HG02623 (cell line): Measurements from ENCODE around the gene WDR27.

ENCODE experiments used
- ATAC-seq: cut with Tn5 transposase; IDR thresholded peaks from one replicate; pipeline ENCODE4 v1.9.1; 2021; ENCODE audit warnings: moderate library complexity; ENCODE audit not compliant: unreplicated experiment

Gene WDR27

GRCh38 chr6:169701954-169702839, at the start of gene WDR27, which contains the start of gene C6orf120:
TSS of gene WDR27 (minus strand) at chr6:169702029. CDS start at chr6:169689005, 13,024 bp downstream.
TSS of gene C6orf120 (plus strand) at chr6:169702126. CDS start at chr6:169702460, 334 bp downstream.
- ATAC-seq = peak; percentile 94

- ATAC-seq = no peak
Measured at GRCh38 chr6:169746556-169746955, 44.7 kb upstream of the WDR27 start.

DNA sequence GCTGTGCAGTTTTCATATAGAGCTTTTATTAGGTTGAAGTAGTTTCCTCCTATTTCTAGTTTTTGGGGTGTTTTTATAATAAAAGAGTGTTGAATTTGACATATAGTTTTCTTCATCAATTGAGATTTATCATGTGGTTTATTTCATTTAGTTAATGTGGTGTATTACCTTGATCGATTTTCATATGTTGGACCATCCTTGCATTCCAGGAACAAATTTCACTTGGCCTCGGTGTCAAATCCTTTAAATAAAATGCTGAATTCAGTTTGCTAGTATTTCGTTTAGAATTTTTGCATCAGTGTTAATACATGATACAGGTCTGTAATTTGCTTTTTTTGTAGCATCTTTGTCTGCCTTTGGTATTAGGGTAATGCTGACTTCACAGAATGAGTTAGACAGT, 43.6 kb upstream of the WDR27 start:
- no peak for ATAC-seq

GRCh38 chr6:169741344-169741743, 39.5 kb upstream of the WDR27 start:
- ATAC-seq = no peak

DNA sequence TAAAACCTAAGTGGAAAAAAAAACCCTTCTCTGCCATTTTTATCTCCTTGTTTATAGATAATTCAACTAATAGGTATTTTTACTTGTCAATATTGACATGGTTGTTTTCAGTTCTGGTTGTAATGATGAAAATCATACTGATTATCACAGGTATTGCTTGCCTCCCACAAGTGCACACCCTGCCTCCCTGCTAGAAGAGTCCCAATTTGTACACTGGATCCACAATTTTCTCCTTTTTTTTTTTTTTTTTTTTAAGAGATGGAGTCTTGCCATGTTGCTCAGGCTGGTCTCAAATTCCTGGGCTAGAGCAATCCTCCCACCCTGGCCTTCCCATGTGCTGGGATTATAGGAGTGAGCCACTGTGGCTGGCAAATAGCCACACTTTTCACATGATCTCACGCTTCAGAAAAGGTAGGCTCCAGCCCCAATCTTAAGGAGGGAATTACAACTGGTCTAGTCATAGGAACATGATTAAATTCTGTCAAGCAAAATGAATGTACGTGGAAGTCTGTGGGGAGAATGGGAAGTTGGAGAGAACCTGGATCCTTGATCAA, 37.2 kb upstream of the WDR27 start:
- ATAC-seq = no peak

- ATAC-seq = no peak
Measured at GRCh38 chr6:169738204-169738975, 36.6 kb upstream of the WDR27 start.

DNA sequence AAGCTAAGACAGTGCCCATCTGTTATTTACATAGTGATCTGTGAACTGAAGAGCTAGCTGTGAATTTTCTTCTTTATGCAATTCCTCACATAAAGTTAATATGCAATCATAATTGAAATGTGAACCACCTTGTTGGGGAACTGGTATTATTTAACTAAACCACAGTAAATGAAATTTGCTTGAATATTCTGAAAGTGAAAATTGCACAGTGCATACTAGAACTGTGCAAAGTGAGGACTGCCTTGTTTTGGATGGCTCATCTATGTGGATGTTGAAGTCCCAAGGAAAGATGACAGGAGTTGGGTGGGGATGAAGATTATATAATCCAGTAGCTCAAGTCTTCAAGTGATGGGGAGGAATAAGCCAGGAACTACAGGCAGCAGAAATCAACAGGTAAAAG, 28.1 kb upstream of the WDR27 start:
- no peak for ATAC-seq

- no peak for ATAC-seq
Measured at GRCh38 chr6:169726963-169727362, 25.1 kb upstream of the WDR27 start.

- ATAC-seq = no peak
Measured at GRCh38 chr6:169726049-169726400, 24.2 kb upstream of the WDR27 start.

GRCh38 chr6:169725125-169726048, 23.6 kb upstream of the WDR27 start:
- peak; percentile 5 for ATAC-seq

DNA sequence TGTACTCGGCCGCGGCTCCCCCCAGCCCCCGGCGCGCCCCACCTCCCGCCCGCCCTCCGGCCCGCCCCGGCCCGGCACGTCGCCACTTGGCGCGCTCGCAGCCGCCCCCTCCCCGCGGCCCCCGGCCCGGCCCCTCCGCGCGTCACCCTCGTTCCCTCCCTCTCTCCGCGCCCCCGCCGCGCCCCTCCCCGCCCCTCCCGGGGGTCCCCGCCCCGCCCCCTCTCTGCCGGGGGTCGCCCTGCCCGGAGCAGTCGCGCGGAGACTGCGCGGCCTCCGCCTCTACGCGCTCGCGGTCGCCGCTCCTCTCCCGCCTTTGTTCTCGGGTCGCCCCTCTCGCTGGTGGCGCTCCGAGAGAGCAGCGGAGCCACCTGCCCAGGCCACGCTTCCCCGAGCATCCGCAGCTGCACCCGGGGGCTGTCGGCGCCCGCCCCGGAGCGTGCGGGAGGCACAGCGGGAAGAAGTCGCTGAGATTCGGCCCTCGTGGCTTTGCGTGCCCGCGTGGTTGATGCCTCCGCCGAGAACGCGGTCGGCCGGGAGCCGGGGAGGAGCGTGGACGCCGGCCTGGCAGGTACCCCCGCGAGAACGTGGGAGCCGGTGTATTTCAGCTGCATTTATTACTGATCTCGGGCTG, 22.8 kb upstream of the WDR27 start, which contains the start of gene PHF10:
Gene PHF10 (minus strand): TSS at position 7 of the 631 bp plus-strand sequence. CDS start 569 bp downstream, outside the sequence.
- ATAC-seq = peak; percentile 41

- ATAC-seq = peak; percentile 43
Measured at GRCh38 chr6:169723991-169724493, 22.2 kb upstream of the WDR27 start.

DNA sequence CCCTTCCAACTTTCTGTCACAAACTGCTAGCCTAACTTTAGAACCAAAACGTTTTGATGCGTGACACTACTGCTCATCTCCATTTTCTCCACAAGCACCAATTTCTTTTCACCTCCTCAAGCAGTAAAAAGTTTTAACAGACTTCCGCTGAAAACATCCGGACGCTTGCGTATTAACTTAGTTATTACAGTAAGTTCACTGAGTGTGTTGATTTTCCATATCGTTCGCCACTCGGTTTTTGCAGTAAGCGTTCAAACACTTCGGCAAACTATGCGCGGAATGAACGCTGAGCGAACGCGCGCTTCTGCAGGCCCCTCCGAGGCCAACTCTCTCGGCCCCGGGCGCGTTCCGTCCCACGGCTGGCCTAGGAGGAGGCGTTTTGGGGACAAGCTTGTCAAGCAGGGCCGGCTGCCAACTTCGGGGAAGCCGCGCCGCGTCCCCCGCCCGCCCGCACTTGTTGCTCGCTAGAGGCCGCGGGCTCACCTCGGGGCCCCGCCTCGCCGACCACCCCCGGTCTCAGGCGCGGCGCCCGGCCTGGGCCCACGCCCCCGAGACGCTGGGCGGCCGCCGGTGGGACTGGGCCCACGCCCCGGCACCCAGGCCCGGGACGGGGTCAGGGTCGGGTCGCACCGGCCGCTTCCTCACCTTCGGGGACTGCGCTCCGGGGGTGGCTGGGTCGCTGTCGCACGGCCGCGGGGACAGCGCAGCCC, 21.5 kb upstream of the WDR27 start:
- ATAC-seq = peak; percentile 25

DNA sequence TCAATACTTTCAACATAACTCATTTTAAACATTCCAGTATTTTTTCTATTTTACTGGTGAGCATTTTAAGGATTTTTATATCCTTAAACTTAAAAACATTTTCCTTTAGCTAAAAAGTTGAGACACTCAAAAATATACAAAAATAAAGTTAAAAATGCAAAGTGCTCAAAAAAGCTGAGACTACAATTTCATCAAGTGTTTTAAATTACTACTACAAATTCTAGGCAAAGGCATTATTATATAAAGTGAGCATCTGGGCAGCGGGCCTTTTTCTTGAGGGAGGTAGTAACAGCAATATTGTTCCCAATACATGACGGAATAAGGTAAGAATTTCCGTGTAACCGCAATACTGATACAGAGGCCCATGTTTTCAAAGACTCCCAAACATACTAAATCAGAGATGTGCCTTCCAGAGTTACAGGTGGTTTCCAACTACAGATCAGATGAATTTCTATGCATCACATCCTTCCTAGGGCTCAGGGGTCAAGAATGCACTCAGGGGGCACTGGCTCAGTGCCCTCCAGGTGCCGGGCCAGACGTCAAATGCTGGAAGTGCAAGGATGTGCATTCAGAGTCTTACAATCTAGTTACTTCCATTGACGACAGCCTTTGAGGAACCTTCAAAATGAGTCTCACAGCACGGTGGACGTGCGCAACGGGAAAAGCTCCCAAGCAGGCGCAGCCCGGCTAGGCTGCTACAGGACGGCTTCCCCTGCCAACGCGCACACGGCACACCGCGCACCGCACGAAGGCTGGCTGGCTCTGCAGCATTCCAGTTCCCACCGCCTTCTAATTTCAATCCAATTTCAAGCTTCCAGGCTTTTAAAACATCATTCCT, 20.8 kb upstream of the WDR27 start:
- ATAC-seq = no peak

- no peak for ATAC-seq
Measured at GRCh38 chr6:169720207-169720855, 18.5 kb upstream of the WDR27 start.

DNA sequence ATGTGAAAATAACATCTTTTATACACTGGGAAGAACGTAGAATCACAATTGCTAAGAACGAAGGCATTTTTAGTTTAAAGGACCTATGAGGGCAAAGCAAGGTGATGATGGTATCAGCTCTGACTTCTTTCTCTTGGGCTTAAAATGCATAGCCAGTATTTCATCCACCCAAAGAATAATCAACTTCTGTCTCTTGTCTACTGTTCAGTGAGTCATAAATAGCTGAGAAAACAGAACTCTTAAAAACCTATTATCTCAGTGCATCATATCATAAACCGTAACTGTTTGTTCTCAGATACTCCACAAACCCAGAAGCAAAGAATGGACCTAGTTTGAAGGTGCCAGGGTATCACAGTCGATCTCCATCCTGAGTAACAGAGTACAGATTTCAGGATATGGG, 17.3 kb upstream of the WDR27 start:
- no peak for ATAC-seq

DNA sequence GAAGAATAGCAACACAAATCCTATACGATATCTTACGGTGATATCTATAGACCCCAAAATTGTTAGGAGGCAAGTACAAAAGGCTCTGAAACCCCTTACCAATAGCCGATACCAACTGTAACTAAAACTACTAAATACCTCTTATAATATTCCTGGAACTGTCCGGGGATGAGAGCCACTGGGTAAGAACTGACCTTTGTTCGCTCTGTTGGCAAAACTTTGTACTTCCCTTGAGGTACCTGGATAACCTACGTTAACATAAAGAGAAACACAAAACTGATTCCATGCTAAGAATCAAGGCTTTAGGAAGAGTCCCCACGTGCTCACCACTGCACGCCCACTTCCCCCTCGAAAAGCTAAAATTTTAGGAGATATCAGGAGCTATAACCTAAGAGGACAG, 12.8 kb upstream of the WDR27 start:
- ATAC-seq = no peak

DNA sequence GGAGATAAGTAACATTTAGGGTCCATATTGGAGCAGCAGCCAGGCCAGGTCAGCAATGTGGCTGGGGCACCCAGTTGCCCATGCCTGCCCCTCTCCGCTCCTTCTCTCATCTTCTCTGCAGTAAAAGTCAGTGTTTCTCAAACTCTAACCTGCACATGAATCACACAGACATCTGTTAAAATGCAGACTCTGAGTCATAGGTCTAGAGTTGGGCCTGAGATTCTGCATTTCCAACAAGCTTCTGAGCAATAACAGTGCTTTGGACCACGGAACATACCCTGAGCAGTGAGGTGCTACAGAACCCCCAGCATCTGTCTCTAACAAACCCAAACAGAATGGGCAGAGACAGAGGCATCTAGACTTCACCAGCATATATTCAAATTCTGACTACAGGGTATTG, 12.3 kb upstream of the WDR27 start:
- ATAC-seq = no peak
